ENCODE results near the gene ZMIZ2.
"Not testable (repeated sequence)": the region's sequence is repeated elsewhere in the genome, so short reads cannot be mapped to it uniquely, and the experiment has no call there.

The ZMIZ2 gene

DNA sequence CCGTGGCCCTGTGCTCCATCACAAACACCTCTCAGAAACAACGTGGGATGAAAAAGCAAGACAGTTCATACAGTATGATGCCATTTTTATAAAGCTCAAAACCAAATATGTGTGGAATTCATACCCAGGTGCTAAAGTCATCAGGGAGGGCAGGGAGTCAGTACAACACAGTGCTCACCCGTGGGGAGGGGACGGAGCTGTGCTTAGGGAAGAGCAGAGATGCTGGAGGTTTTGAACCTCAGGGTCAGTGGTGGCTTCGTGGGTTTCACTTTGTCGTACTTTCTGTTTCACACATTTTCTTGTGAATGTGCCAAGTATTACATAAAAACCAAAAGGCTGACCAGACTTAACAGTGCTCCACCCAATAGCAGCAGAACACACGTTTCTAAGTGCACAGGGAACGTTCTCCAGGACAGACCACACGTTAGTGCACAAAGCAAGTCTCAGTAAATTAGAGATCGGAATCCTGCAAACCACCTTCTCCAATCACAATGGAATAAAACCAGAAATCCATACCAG, 21.2 kb downstream of the ZMIZ2 start:
- no peak for TF ChIP-seq Cebpa-rat (IDR thresholded peaks at IDR 0.05)
- H3K4me3 ChIP-seq: no peak overlapping the region

DNA sequence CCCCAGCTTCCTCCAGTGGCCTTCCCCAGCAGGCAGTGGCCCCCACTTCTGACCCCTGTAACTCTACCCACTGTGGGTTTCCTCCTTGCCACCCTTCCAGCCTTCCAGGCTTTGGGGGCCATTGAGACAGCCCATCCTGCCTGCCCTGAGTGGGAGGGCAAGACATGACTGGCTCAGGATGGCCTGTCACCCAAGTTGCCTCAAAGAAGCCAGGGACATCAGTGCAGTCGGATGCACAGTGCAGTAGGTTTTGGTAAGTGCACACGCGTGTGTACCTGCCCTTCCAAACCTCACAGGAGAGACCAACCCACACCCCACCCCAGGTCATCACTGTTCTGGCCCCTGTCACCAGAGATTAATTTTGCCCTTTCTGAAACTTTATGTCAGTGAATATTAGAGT, 22.7 kb downstream of the ZMIZ2 start:
- H3K27me3 ChIP-seq: no peaks in the 10 kb centered on the region
- no peak overlapping the region for H3K4me3 ChIP-seq
- H4K20me1 ChIP-seq: peaks cover 0 to 33% (median 0%) of the 10 kb centered on the region in 11 experiments; a peak in 8 of 22 replicates
- no peaks in the 10 kb centered on the region for H3K9me3 ChIP-seq (replicated peaks in 1 of 11)
- TF ChIP-seq Cebpa-rat (IDR thresholded peaks at IDR 0.05): no peak
- H3K36me3 ChIP-seq: peaks cover 16 to 37% (median 30%) of the 10 kb centered on the region in 11 experiments
- H3K4me2 ChIP-seq: no peak overlapping the region
- no peak overlapping the region for H3K9ac ChIP-seq
- no peak overlapping the region for H3K27ac ChIP-seq
- peaks cover 11 to 32% (median 20%) of the 10 kb centered on the region in 10 experiments; a peak in 17 of 20 replicates for H3K4me1 ChIP-seq

More for the DNA sequence above, 21.2 kb downstream of the ZMIZ2 start:
- H3K9ac ChIP-seq: peak overlapping the region in 1 of 11 experiments; percentile 20; a peak in 1 of 22 replicates
- no peaks in the 10 kb centered on the region for H3K9me3 ChIP-seq (replicated peaks in 1 of 11)
- peaks cover 0 to 35% (median 0%) of the 10 kb centered on the region in 11 experiments; a peak in 8 of 22 replicates for H4K20me1 ChIP-seq
- peaks cover 32 to 52% (median 45%) of the 10 kb centered on the region in 11 experiments for H3K36me3 ChIP-seq
- no peaks in the 10 kb centered on the region for H3K27me3 ChIP-seq
- 0 out of 22 replicates have a peak overlapping the region, but pooled peaks of 1 of the 11 experiments have one; percentile 15 for H3K27ac ChIP-seq
- H3K4me1 ChIP-seq: peaks cover 11 to 32% (median 20%) of the 10 kb centered on the region in 10 experiments; a peak in 17 of 20 replicates
- H3K4me2 ChIP-seq: peak overlapping the region in 5 of 11 experiments; percentile 8 to 33 (median 26); a peak in 9 of 22 replicates

DNA sequence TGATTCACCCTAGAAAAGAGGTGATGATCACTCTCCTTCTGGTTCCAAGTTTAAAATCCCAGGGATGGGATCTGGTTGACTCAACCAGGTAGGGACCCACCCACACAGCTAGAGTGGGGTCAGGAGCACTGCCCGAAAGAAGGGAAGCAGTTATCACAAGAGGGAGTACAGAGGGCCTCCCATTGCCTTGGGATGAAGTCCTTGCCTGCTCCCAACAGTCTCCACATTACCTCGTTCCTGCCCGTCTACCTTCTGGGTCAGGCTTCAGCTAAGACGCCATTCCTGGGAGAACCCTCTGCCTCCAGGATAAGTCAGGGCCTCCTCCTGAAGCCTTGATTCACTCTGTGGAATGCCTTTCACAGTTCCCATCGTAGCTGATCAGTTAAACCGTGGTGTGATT, 23.8 kb downstream of the ZMIZ2 start:
- Histone ChIP-seq H4K20me1 (peaks cover 0 to 26% (median 0%) of the 10 kb centered on the region in 11 experiments; a peak in 8 of 22 replicates), H3K36me3 (peaks cover 6 to 26% (median 19%) of the 10 kb centered on the region in 11 experiments), H3K4me3 (no peak overlapping the region), H3K9ac (no peak overlapping the region), H3K27me3 (no peaks in the 10 kb centered on the region), H3K4me2 (no peak overlapping the region), H3K4me1 (peaks cover under 1 to 32% (median 19%) of the 10 kb centered on the region in 10 experiments; a peak in 17 of 20 replicates), H3K9me3 (replicated peaks in 1 of 11) (no peaks in the 10 kb centered on the region), H3K27ac (no peak overlapping the region)
- no peak for TF ChIP-seq Cebpa-rat (IDR thresholded peaks at IDR 0.05)

DNA sequence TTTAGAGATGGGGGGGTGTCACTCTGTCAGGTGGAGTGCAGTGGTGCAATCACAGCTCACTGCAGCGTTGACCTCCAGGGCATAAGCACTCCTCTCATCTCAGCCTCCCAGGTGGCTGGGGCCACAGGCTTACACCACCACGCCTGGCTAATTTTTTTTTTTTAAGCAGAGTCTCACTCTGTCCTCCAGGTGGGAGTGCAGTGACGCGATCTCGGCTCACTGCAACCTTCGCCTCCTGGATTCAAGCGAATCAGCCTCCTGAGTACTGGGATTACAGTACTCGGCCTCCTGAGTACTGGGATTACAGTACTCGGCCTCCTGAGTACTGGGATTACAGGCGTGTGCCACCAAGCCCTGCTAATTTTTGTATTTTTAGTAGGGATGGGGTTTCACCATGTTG, 24.2 kb downstream of the ZMIZ2 start:
- Histone ChIP-seq H3K4me2 (no peak overlapping the region), H3K9me3 (replicated peaks in 1 of 11) (no peaks in the 10 kb centered on the region), H3K36me3 (peaks cover 1 to 22% (median 15%) of the 10 kb centered on the region in 11 experiments; a peak in 20 of 22 replicates), H3K27me3 (no peaks in the 10 kb centered on the region), H3K9ac (no peak overlapping the region), H4K20me1 (peaks cover 0 to 22% (median 0%) of the 10 kb centered on the region in 11 experiments; a peak in 8 of 22 replicates), H3K4me3 (no peak overlapping the region), H3K27ac (no peak overlapping the region), H3K4me1 (peaks cover 0 to 28% (median 17%) of the 10 kb centered on the region in 10 experiments; a peak in 16 of 20 replicates)
- TF ChIP-seq Cebpa-rat (IDR thresholded peaks at IDR 0.05): no peak

DNA sequence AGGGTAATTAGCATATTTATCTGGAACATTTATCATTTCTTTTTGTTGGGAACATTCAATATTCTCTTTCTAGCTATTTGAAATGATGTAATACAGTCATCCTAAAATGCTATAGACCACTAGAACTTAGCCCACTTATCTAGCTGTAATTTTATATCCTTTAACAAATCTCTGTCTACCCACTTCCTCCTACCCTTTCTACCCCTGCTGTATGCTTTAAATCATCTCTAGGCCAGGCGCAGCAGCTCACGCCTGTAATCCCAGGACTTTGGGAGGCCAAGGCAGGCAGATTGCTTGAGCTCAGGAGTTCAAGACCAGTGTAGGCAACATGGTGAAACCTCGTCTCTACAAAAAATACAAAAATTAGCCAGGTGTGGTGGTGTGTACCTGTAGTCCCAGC, 25.8 kb downstream of the ZMIZ2 start:
- H3K9ac ChIP-seq; H3K27ac ChIP-seq; H3K4me3 ChIP-seq; H3K36me3 ChIP-seq; H4K20me1 ChIP-seq; H3K4me2 ChIP-seq; H3K9me3 ChIP-seq (replicated peaks in 1 of 11); H3K27me3 ChIP-seq: not testable (repeated sequence)
- H3K4me1 ChIP-seq: peaks cover 0 to 12% (median 6%) of the 10 kb centered on the region in 10 experiments; a peak in 14 of 20 replicates

DNA sequence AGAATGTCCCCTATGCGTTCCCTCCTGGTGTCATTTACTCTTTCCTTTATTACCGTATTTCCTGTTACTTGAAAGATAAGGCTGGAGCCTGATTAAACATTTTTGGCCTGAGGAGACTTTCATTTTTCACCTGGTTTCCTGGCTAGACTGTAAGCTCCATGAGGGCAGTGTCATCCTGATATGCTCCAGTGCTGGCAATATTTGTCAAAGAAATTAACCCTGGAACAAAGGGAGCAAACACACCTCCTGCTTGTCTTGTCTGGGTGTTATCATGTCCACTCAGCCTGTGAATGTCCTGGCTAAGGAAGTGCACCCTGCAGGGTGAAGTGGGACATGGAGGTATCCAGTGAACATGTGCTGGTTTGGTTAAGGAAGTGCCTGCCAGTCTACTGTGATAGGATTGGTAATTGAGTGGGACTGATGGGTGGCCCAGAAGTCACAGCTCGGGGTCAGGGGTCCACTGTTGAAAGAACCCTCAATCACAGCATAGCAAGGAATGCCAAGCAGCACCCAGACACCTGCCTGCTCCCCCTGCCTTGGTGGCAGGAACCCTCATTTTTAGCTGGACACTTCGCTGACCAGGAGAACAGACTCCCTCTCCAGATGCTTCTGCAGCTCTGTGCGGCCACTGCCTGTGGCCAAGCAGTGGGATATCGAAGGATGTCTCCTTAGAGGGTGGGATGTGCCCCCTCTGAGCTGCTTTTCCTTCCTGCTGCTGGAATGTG, 26.9 kb downstream of the ZMIZ2 start:
- H3K4me3 ChIP-seq: no peak overlapping the region
- no peak overlapping the region for H3K4me2 ChIP-seq
- H4K20me1 ChIP-seq: no peaks in the 10 kb centered on the region; a peak in 2 of 22 replicates
- H3K4me1 ChIP-seq: 0 out of 20 replicates have a peak, but pooled peaks cover 0 to 3% (median 0%) of the 10 kb centered on the region in 10 experiments
- H3K27ac ChIP-seq: no peak overlapping the region
- H3K27me3 ChIP-seq: no peaks in the 10 kb centered on the region
- H3K9me3 ChIP-seq (replicated peaks in 1 of 11): no peaks in the 10 kb centered on the region
- no peak for TF ChIP-seq Cebpa-rat (IDR thresholded peaks at IDR 0.05)
- no peaks in the 10 kb centered on the region for H3K36me3 ChIP-seq
- H3K9ac ChIP-seq: no peak overlapping the region

DNA sequence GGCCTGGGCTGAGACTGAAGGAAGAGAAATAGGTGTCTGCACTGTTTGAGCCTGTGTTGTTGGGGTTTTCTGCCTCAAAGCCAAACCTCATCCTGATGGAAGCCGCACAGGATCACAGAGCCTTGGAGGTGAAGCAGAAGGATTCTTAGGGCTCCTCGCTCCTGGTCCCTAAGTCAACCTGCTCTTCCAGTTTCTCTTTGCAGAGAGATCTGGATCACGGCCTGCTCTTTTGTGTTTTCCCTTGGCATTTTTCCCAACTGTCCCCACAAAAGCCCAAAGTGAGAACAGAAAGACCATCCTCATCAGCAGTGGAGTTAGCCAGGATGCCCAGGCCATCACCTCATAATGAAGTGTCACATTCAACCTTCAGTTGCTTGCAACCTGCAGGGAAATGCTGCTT, 27.6 kb downstream of the ZMIZ2 start:
- Histone ChIP-seq H3K27ac (no peak overlapping the region), H3K27me3 (no peaks in the 10 kb centered on the region), H3K4me2 (no peak overlapping the region), H3K4me1 (0 out of 20 replicates have a peak, but pooled peaks cover 0 to 2% (median 0%) of the 10 kb centered on the region in 10 experiments), H3K36me3 (no peaks in the 10 kb centered on the region), H3K4me3 (no peak overlapping the region), H4K20me1 (no peaks in the 10 kb centered on the region; a peak in 1 of 22 replicates), H3K9me3 (replicated peaks in 1 of 11) (no peaks in the 10 kb centered on the region), H3K9ac (no peak overlapping the region)
- no peak for TF ChIP-seq Cebpa-rat (IDR thresholded peaks at IDR 0.05)

DNA sequence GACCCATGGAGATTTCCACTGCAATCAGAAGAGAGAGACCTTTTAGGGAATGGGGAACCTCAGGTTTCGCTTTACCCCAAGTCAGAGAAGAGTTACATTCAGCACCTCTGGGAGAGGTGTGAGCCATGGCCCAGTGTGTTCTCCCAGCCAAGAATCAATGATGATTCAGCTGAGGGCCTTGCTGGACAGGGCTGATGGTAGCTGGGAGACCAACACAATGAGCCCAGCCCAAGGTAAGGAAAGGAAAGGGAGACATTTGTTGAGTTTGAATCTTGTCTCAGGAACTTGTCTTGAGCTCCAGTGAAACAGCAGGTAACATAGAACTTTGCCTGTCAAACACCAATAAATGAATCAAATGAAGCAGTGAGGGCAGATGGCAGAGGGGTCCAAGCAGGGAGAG, 33.8 kb downstream of the ZMIZ2 start:
- H3K9me3 ChIP-seq (replicated peaks in 1 of 11): peaks cover 16 to 35% (median 25%) of the 10 kb centered on the region in 11 experiments
- H3K4me2 ChIP-seq: no peak overlapping the region
- H3K27ac ChIP-seq: no peak overlapping the region
- peaks cover 0 to 10% (median 4%) of the 10 kb centered on the region in 10 experiments; a peak in 8 of 20 replicates for H3K4me1 ChIP-seq
- no peaks in the 10 kb centered on the region; a peak in 1 of 22 replicates for H3K36me3 ChIP-seq
- H4K20me1 ChIP-seq: no peaks in the 10 kb centered on the region
- H3K4me3 ChIP-seq: no peak overlapping the region
- H3K9ac ChIP-seq: no peak overlapping the region
- no peak for TF ChIP-seq Cebpa-rat (IDR thresholded peaks at IDR 0.05)
- no peaks in the 10 kb centered on the region for H3K27me3 ChIP-seq

DNA sequence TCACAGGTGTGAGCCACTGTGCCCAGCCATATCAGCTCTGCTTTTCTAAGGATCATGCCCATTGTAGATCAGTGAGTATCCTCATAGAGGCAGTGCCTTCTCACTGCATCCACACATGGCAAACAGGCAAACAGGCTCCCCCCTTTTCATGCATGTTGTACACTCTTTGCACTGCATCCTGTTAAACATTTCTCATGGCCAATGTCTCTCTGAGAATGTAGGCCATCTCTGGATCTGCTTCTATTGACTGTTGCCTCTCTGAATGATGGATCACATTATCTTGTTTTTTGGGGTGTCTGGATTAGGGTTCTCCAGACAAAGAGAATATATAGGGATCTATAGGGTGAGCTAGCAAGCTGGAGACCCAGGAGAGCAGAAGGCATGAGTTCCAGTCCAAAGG, 34.8 kb downstream of the ZMIZ2 start:
- Histone ChIP-seq H3K4me2 (no peak overlapping the region), H3K4me3 (no peak overlapping the region), H3K9me3 (replicated peaks in 1 of 11) (peaks cover 16 to 35% (median 25%) of the 10 kb centered on the region in 11 experiments), H3K27me3 (no peaks in the 10 kb centered on the region), H3K9ac (no peak overlapping the region), H3K4me1 (peaks cover 0 to 12% (median 4%) of the 10 kb centered on the region in 10 experiments; a peak in 8 of 20 replicates), H4K20me1 (no peaks in the 10 kb centered on the region), H3K36me3 (no peaks in the 10 kb centered on the region; a peak in 1 of 22 replicates), H3K27ac (no peak overlapping the region)
- TF ChIP-seq Cebpa-rat (IDR thresholded peaks at IDR 0.05): no peak
